IMR-90 (cell line): ENCODE results near the gene LTBP1. TPM values are rescaled to one million over a fixed set of nuclear protein-coding genes. Genes with fewer than 3 reads are reported as not detected.

Source experiments
- ATAC-seq: fragments of 200-7000 bp; cut with Tn5 transposase; 2 replicates; pipeline ENCODE4 v1.9.1; 2020; ENCODE audit warnings: low read depth, mild to moderate bottlenecking, moderate library complexity
- BruUV-seq: library from RNA; stranded (reverse); fragments of 400-500 nt; replicated peaks from 2 replicates; lab custom pipeline; 2021; lab: Mats Ljungman, UMichigan
- CTCF ChIA-PET: fragments of 300-600 bp; formaldehyde crosslinking; extraction: SDS; loops from one replicate; lab custom pipeline; 2021; ENCODE audit warnings: antibody characterized with exemption; lab: Yijun Ruan, JAX
- POLR2A ChIA-PET: fragments of 300-600 bp; sonication (Branson Sonifier 250); formaldehyde crosslinking; loops from one replicate; lab custom pipeline; 2022; ENCODE audit warnings: antibody characterized with exemption; ENCODE audit not compliant: unreplicated experiment; lab: Charles Lee
- DNase-seq: peaks from one replicate; pipeline ENCODE4 v3.0.0; 2013
- H2AFZ ChIP-seq: replicated peaks from 2 replicates; pipeline ENCODE3; 2013; ENCODE audit warnings: low read length, mild to moderate bottlenecking; ENCODE audit not compliant: poor library complexity
- H2AK5ac ChIP-seq: 2 replicates; pipeline ENCODE4 v1.6.1; 2013; ENCODE audit warnings: low read depth, low read length, inconsistent platforms
- H2AK9ac ChIP-seq: replicated peaks from 2 replicates; pipeline ENCODE3; 2013; ENCODE audit warnings: mild to moderate bottlenecking, low read depth, low read length, moderate library complexity; ENCODE audit not compliant: poor library complexity
- H2BK120ac ChIP-seq: 2 replicates; pipeline ENCODE4 v1.6.1; 2013; ENCODE audit warnings: low read depth, low read length, inconsistent platforms
- H2BK15ac ChIP-seq: 3 replicates; pipeline ENCODE4 v1.6.1; 2013; ENCODE audit warnings: low read depth, low read length, inconsistent platforms
- H2BK20ac ChIP-seq: 2 replicates; pipeline ENCODE4 v1.6.1; 2013; ENCODE audit warnings: low read depth, mild to moderate bottlenecking, inconsistent platforms, low read length, moderate library complexity
- H2BK5ac ChIP-seq: 2 replicates; pipeline ENCODE4 v1.6.1; 2013; ENCODE audit warnings: mild to moderate bottlenecking, low read depth, low read length, inconsistent platforms; ENCODE audit not compliant: poor library complexity, severe bottlenecking
- H3K14ac ChIP-seq: replicated peaks from 2 replicates; pipeline ENCODE4 v1.6.1; 2013; ENCODE audit warnings: low read depth, low read length, inconsistent platforms
- H3K18ac ChIP-seq: 2 replicates; pipeline ENCODE4 v1.6.1; 2013; ENCODE audit warnings: low read depth, low read length, control low read depth
- H3K23ac ChIP-seq: 2 replicates; pipeline ENCODE4 v1.6.1; 2013; ENCODE audit warnings: low read depth, low read length, inconsistent platforms
- H3K27ac ChIP-seq: 2 replicates; pipeline ENCODE4 v1.5.1; 2013; ENCODE audit warnings: mild to moderate bottlenecking, control low read depth, low read length; ENCODE audit not compliant: insufficient read depth
- H3K27me3 ChIP-seq: 2 replicates; pipeline ENCODE4 v1.6.1; 2013; ENCODE audit warnings: low read length; ENCODE audit not compliant: control insufficient read depth, insufficient read depth
- H3K36me3 ChIP-seq: 2 replicates; pipeline ENCODE4 v1.6.1; 2013; ENCODE audit warnings: low read length, mixed read lengths; ENCODE audit not compliant: control insufficient read depth, insufficient read depth
- H3K4ac ChIP-seq: 2 replicates; pipeline ENCODE4 v1.6.1; 2013; ENCODE audit warnings: low read depth, low read length, inconsistent platforms
- H3K4me1 ChIP-seq: 2 replicates; pipeline ENCODE4 v1.6.1; 2013; ENCODE audit warnings: low read length, mixed read lengths; ENCODE audit not compliant: control insufficient read depth, insufficient read depth
- H3K4me2 ChIP-seq: 2 replicates; pipeline ENCODE4 v1.6.1; 2013; ENCODE audit warnings: low read depth, mild to moderate bottlenecking, control low read depth, low read length, moderate library complexity
- H3K4me3 ChIP-seq: 2 replicates; pipeline ENCODE4 v1.5.1; 2013; ENCODE audit warnings: low read depth, mild to moderate bottlenecking, control low read depth, low read length, moderate library complexity; ENCODE audit not compliant: insufficient read depth
- H3K56ac ChIP-seq: 2 replicates; pipeline ENCODE4 v1.6.1; 2013; ENCODE audit warnings: low read length, inconsistent platforms; ENCODE audit not compliant: insufficient read depth; ENCODE audit errors: extremely low read depth
- H3K79me1 ChIP-seq, 2 experiments: 2 replicates each; pipeline ENCODE4 v1.6.1; 2013; ENCODE audit warnings: low read length in 2 of 2, inconsistent platforms in 1 of 2, low read depth in 1 of 2
- H3K9ac ChIP-seq: 2 replicates; pipeline ENCODE4 v1.6.1; 2013; ENCODE audit warnings: low read depth, low read length, control low read depth
- H3K9me1 ChIP-seq: 2 replicates; pipeline ENCODE4 v1.6.1; 2013; ENCODE audit warnings: low read length, inconsistent platforms; ENCODE audit not compliant: insufficient read depth
- H3K9me3 ChIP-seq: 2 replicates; pipeline ENCODE4 v1.6.1; 2013; ENCODE audit warnings: low read length; ENCODE audit not compliant: control insufficient read depth, insufficient read depth
- H4K20me1 ChIP-seq: 2 replicates; pipeline ENCODE4 v1.6.1; 2013; ENCODE audit warnings: low read length, inconsistent platforms; ENCODE audit not compliant: insufficient read depth
- H4K5ac ChIP-seq: 2 replicates; pipeline ENCODE4 v1.6.1; 2013; ENCODE audit warnings: mild to moderate bottlenecking, low read depth, low read length, control low read depth
- H4K8ac ChIP-seq, 2 experiments: 2 replicates each; pipeline ENCODE4 v1.6.1; 2013; ENCODE audit warnings: low read depth in 2 of 2, low read length in 2 of 2, control low read depth in 1 of 2, inconsistent platforms in 1 of 2
- H4K91ac ChIP-seq: 2 replicates; pipeline ENCODE4 v1.6.1; 2013; ENCODE audit warnings: low read depth, low read length, inconsistent platforms; ENCODE audit not compliant: insufficient read depth
- BHLHE40 ChIP-seq: fragments of 150-350 bp; IDR thresholded peaks from 2 replicates; pipeline ENCODE4 v1.6.1; 2016; ENCODE audit warnings: mild to moderate bottlenecking, low read depth, low read length
- CEBPB ChIP-seq: IDR thresholded peaks from 2 replicates; pipeline ENCODE4 v1.6.1; 2012; ENCODE audit warnings: low read depth, low read length, improper control_type of control experiment
- FOS ChIP-seq: fragments of 150-350 bp; IDR thresholded peaks from 2 replicates; pipeline ENCODE4 v1.6.1; 2016; ENCODE audit warnings: low read depth, low read length
- MAFK ChIP-seq: IDR thresholded peaks from 2 replicates; pipeline ENCODE4 v1.6.1; 2012; ENCODE audit warnings: low read depth, low read length, improper control_type of control experiment
- MAZ ChIP-seq: IDR thresholded peaks from 2 replicates; pipeline ENCODE4 v1.6.1; 2012; ENCODE audit warnings: low read depth, mild to moderate bottlenecking, low read length, improper control_type of control experiment, moderate library complexity, borderline replicate concordance
- MXI1 ChIP-seq: IDR thresholded peaks from 2 replicates; pipeline ENCODE4 v1.6.1; 2012; ENCODE audit warnings: low read depth, mild to moderate bottlenecking, low read length, moderate library complexity, borderline replicate concordance
- NFE2L2 ChIP-seq: fragments of 150-350 bp; IDR thresholded peaks from 2 replicates; pipeline ENCODE4 v1.6.1; 2016; ENCODE audit warnings: low read depth, mild to moderate bottlenecking, low read length
- POLR2A ChIP-seq: IDR thresholded peaks from 2 replicates; pipeline ENCODE4 v1.6.1; 2012; ENCODE audit warnings: mild to moderate bottlenecking, low read depth, low read length
- RAD21 ChIP-seq: IDR thresholded peaks from 2 replicates; pipeline ENCODE4 v1.6.1; 2012; ENCODE audit warnings: low read length, improper control_type of control experiment
- RCOR1 ChIP-seq: IDR thresholded peaks from 2 replicates; pipeline ENCODE4 v1.6.1; 2012; ENCODE audit warnings: mild to moderate bottlenecking, low read length, improper control_type of control experiment; ENCODE audit not compliant: insufficient replicate concordance
- RFX5 ChIP-seq: IDR thresholded peaks from 2 replicates; pipeline ENCODE4 v1.8.0; 2012; ENCODE audit warnings: low read depth, mild to moderate bottlenecking, low read length, moderate library complexity
- SMC3 ChIP-seq: fragments of 150-350 bp; IDR thresholded peaks from 2 replicates; pipeline ENCODE4 v1.6.1; 2016; ENCODE audit warnings: low read depth, mild to moderate bottlenecking, antibody characterized with exemption, low read length, moderate library complexity
- WGBS, 2 experiments: methylation state at CpG; one replicate each; pipeline versions ENCODE4 v1.1.5 to v1.1.7; 2013; ENCODE audit warnings: missing lambda C conversion rate in 2 of 2; ENCODE audit not compliant: insufficient read length in 1 of 2; ENCODE audit errors: extremely low coverage in 2 of 2; 5-methylcytosine and 5-hydroxymethylcytosine counted together
- dilution Hi-C: fragments of 300-500 bp; cut with HindIII; formaldehyde crosslinking; loops from one replicate; pipeline ENCODE4 v1.14.3; 2018; ENCODE audit warnings: low sequenced_read_pairs; ENCODE audit not compliant: unreplicated experiment
- in situ Hi-C: fragments of 300-500 bp; cut with MboI; formaldehyde crosslinking; loops from 3 replicates; pipeline ENCODE4 v1.14.3; 2019; ENCODE audit warnings: low sequenced_read_pairs, inconsistent platforms, mixed read lengths
- intact Hi-C: fragments of 100-400 bp; cut with micrococcal nuclease; formaldehyde crosslinking; loops from 2 replicates; pipeline ENCODE4 v1.10.0; 2022
- polyA plus RNA-seq, 3 experiments: library from polyadenylated mRNA; depleted of rRNA; stranded (reverse); fragments of >200 nt; gene quantifications; 2 replicates each; pipeline ENCODE4 v1.2.3, GENCODE V29; 2012; ENCODE audit warnings: low replicate concordance in 1 of 3
- total RNA-seq: library from RNA; depleted of rRNA; stranded (reverse); fragments of >200 nt; gene quantifications from 2 replicates; pipeline ENCODE4 v1.2.3, GENCODE V29; 2012
- TF ChIP-seq, protein P1 (sequence below): conservative IDR thresholded peaks from 2 replicates; pipeline ENCODE4 v1.5.1; 2012; ENCODE audit warnings: mild to moderate bottlenecking, low read depth, low read length, improper control_type of control experiment
- TF ChIP-seq, protein P2 (sequence below): fragments of 150-350 bp; IDR thresholded peaks from 2 replicates; pipeline ENCODE4 v1.6.1; 2017; ENCODE audit warnings: mild to moderate bottlenecking, antibody characterized with exemption, low read length, low read depth

The LTBP1 gene
- total and polyA plus RNA-seq, 2 of the 4 experiments (the other 2 are of a cell fraction): 235 to 326 TPM

DNA sequence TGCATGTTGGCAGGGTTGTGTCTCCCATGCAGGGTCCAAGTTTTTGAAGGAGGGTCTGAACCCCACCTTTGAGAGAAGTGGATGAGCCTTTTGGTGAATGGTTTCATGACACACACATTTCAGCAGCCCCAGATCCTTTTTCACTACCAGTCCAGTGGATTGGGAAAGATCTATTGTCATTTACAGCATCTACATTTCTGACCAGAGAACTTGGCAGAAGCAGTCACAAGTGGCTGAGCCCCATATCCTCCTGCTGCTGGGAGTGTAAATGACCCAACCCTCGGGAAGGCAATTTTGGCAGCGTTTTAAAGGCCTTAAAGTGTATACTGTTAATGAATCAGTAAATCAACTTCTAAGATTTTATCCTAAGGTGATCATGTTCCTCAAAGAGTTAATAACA lies 355.6 kb downstream of the LTBP1 start:
- Histone ChIP-seq H3K56ac (no peak overlapping the region), H2AK5ac (no peak overlapping the region), H2BK20ac (no peak overlapping the region), H3K23ac (no peak overlapping the region), H2BK5ac (no peak overlapping the region), H3K4me1 (0 out of 2 replicates have a peak, but pooled peaks cover 1% of the 10 kb centered on the region), H3K27me3 (no peaks in the 10 kb centered on the region), H3K9me3 (no peaks in the 10 kb centered on the region), H4K20me1 (peaks cover 2% of the 10 kb centered on the region; the same call in 1 of the 2 replicates), H3K4ac (no peak overlapping the region), H4K91ac (no peak overlapping the region), H2BK15ac (no peak overlapping the region), H2BK120ac (no peak overlapping the region), H3K4me3 (no peak overlapping the region), H4K5ac (no peak overlapping the region), H3K14ac (no peak overlapping the region), H3K9ac (no peak overlapping the region), H3K4me2 (no peak overlapping the region), H3K27ac (no peak overlapping the region), H3K36me3 (peaks cover 54% of the 10 kb centered on the region), H3K9me1 (peaks cover 17% of the 10 kb centered on the region), H2AK9ac (no peak overlapping the region), H3K18ac (no peak overlapping the region), H2AFZ (no peak overlapping the region), H4K8ac (no peak overlapping the region), H3K79me1 (peaks cover 19 to 21% of the 10 kb centered on the region in 2 experiments; a peak in 3 of 4 replicates)
- no CpG with 5 or more reads among the region's 2 CpGs for WGBS, 2 experiments
- in situ Hi-C loops: no loop called here
- dilution Hi-C loops: no loop called here
- intact Hi-C loops: no loop called here
- ATAC-seq (no peak), DNase-seq (no peak)
- ChIA-PET CTCF (interaction anchor here (0.6 kb wide), 1 partner anchor 87 kb away, joined by 3 read pairs; no protein-coding TSS in a partner anchor), POLR2A (no interaction called here)
- TF ChIP-seq RFX5 (no peak), MXI1 (no peak), MAFK (no peak), BHLHE40 (no peak), CEBPB (no peak), RCOR1 (no peak), MAZ (no peak), FOS (no peak), NFE2L2 (no peak), POLR2A (no peak), RAD21 (no peak), SMC3 (no peak)
- TF ChIP-seq, protein P1, sequence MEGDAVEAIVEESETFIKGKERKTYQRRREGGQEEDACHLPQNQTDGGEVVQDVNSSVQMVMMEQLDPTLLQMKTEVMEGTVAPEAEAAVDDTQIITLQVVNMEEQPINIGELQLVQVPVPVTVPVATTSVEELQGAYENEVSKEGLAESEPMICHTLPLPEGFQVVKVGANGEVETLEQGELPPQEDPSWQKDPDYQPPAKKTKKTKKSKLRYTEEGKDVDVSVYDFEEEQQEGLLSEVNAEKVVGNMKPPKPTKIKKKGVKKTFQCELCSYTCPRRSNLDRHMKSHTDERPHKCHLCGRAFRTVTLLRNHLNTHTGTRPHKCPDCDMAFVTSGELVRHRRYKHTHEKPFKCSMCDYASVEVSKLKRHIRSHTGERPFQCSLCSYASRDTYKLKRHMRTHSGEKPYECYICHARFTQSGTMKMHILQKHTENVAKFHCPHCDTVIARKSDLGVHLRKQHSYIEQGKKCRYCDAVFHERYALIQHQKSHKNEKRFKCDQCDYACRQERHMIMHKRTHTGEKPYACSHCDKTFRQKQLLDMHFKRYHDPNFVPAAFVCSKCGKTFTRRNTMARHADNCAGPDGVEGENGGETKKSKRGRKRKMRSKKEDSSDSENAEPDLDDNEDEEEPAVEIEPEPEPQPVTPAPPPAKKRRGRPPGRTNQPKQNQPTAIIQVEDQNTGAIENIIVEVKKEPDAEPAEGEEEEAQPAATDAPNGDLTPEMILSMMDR: no peak
- TF ChIP-seq, protein P2, sequence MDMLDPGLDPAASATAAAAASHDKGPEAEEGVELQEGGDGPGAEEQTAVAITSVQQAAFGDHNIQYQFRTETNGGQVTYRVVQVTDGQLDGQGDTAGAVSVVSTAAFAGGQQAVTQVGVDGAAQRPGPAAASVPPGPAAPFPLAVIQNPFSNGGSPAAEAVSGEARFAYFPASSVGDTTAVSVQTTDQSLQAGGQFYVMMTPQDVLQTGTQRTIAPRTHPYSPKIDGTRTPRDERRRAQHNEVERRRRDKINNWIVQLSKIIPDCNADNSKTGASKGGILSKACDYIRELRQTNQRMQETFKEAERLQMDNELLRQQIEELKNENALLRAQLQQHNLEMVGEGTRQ: no peak
- no TSS peak for BruUV-seq
